ENCODE results near the gene MAPK1IP1L. TPM values are rescaled to one million over a fixed set of nuclear protein-coding genes. Genes with fewer than 3 reads are reported as not detected.

Gene MAPK1IP1L
- total RNA-seq, 4 donors from 2014 or later, result 26.6 to 55.1 (median 27.5) TPM

DNA sequence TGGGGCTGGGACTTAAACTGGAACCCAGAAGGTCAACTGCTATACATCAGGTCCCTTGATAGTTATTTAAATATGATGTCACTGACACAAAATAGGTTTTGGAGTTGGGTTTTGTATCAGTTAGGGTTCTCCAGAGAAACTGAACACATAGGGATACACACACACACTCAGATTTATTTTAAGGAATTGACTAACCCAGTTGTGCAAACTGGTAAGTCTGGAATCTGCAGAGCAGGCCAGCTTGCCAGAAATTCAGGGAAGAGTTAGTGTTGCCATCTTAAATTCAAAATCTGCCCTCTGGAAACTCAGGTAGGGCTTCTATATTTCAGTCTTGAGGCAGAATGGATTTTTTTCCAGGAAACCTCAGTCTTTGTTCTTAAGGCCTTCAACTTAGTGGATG is 36.9 kb downstream of the MAPK1IP1L start:
- TF ChIP-seq, protein P1, sequence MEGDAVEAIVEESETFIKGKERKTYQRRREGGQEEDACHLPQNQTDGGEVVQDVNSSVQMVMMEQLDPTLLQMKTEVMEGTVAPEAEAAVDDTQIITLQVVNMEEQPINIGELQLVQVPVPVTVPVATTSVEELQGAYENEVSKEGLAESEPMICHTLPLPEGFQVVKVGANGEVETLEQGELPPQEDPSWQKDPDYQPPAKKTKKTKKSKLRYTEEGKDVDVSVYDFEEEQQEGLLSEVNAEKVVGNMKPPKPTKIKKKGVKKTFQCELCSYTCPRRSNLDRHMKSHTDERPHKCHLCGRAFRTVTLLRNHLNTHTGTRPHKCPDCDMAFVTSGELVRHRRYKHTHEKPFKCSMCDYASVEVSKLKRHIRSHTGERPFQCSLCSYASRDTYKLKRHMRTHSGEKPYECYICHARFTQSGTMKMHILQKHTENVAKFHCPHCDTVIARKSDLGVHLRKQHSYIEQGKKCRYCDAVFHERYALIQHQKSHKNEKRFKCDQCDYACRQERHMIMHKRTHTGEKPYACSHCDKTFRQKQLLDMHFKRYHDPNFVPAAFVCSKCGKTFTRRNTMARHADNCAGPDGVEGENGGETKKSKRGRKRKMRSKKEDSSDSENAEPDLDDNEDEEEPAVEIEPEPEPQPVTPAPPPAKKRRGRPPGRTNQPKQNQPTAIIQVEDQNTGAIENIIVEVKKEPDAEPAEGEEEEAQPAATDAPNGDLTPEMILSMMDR (IDR thresholded peaks at IDR 0.05; ENCODE audit: low read depth), result no peak

DNA sequence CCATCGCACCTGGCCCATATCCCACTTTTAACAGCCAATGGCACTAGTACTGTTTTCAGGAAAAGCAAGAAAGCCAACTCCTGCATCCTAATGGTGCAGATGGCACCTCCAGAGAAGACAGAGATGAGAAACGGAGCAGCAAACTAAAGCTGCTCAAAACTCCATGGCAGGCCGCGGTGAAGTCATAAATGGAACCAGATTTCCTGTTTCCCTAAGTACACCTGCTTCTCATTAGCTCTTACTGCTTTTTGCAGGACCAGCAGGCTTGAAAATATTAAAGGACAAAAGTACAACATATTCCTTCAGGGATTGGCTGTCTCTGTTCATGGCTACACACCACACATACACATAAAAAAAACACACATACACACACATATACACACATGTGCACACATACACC is 40.9 kb downstream of the MAPK1IP1L start:
- TF ChIP-seq, protein P1 (IDR thresholded peaks at IDR 0.05; ENCODE audit: low read depth), result no peak

DNA sequence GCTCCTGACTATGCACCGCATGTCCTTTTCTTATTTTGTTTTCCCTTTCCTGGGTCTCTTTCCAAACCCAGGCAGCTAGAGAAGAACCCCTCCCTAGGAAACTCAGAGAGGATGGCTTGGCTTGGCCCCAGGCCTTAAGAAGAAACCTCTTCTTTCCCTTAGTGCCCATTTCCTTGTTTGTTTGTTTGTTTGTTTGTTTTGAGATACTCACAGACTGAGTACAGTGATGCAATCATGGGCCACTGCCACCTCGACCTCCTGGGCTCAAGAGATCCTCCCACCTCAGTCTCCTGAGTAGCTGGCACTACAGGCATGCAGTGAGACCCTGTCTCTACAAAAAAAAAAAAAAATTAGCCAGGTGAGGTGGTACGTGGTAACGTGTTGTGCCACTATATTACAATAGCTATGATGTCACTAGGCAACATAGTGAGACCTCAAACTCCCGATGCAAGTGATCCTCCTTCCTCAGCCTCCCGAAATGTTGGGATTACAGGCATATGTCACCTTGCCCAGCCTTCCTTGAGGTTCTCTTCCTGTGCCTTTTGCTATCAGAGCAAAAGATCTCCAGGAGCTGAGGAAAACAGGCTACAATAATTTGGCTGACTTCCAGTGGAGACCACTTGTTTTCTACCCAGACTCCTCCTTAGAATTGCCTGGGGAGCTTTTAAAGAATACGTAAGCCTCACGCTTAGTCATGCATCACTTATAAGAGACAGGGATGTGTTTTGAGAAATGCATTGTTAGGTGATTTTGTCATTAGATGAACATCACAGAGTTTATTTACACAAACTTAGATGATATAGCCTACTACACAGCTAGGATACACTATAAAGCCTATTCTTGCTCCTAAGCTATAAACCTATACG is 43.1 kb downstream of the MAPK1IP1L start:
- TF ChIP-seq, protein P1 (IDR thresholded peaks at IDR 0.05; ENCODE audit: low read depth), result no peak

GRCh38 chr14:55097881-55098560 is 46.6 kb downstream of the MAPK1IP1L start:
- TF ChIP-seq, protein P1 (IDR thresholded peaks at IDR 0.05; ENCODE audit: low read depth), result no peak

- TF ChIP-seq, protein P1 (IDR thresholded peaks at IDR 0.05; ENCODE audit: low read depth), result no peak
Measured at GRCh38 chr14:55098561-55098898, 47.1 kb downstream of the MAPK1IP1L start.

- TF ChIP-seq, protein P1 (IDR thresholded peaks at IDR 0.05; ENCODE audit: low read depth), result no peak
Measured at GRCh38 chr14:55099756-55100155, 48.3 kb downstream of the MAPK1IP1L start.

DNA sequence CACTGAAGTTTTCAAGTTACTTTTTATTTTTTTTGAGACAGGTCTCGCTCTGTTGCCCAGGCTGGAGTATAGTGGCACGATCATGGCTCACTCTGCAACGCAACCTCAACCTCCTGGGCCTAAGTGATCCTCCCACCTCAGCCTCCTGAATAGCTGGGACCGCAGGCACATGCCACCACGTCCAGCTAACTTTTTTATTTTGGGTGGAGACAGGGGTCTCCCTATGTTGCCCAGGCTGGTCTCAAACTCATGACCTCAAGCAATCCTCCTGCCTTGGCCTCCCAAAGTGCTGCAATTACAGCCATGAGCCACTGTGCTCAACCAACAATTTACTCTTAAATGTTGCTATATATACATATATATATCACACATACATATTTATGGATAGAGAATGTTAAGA is 50.3 kb downstream of the MAPK1IP1L start:
- TF ChIP-seq, protein P1 (IDR thresholded peaks at IDR 0.05; ENCODE audit: low read depth), result no peak
